Lung (tissue), 16 donors: ENCODE data around the gene CIBAR2. TPM values are rescaled to one million over a fixed set of nuclear protein-coding genes. Genes with fewer than 3 reads are reported as not detected.

Experiments used
- ATAC-seq: fragments of 200-7000 bp; cut with Tn5 transposase; one replicate; pipeline ENCODE4 v1.9.1; 2020; ENCODE audit warnings: moderate number of reproducible peaks; ENCODE audit not compliant: insufficient read depth, low FRiP score
- DNase-seq, 3 donors: peaks; one replicate each; pipeline ENCODE4 v3.0.0-alpha.2; 2013 to 2017
- H3K27ac ChIP-seq, 2 donors: one replicate each; pipeline ENCODE4 v1.5.1; 2013; ENCODE audit warnings: mild to moderate bottlenecking in 2 of 2, moderate library complexity in 2 of 2, control low read depth in 1 of 2, inconsistent platforms in 1 of 2, low read depth in 1 of 2, low read length in 1 of 2
- H3K27me3 ChIP-seq, 3 donors: one replicate each; pipeline ENCODE4 v1.5.1; 2013; ENCODE audit warnings: low read length in 2 of 3; ENCODE audit not compliant: control insufficient read depth in 3 of 3, insufficient read depth in 3 of 3
- H3K36me3 ChIP-seq, 4 donors: one replicate each; pipeline ENCODE4 v1.5.1; 2013; ENCODE audit warnings: low read length in 4 of 4, mild to moderate bottlenecking in 1 of 4, moderate library complexity in 1 of 4; ENCODE audit not compliant: control insufficient read depth in 4 of 4, insufficient read depth in 4 of 4
- H3K4me1 ChIP-seq, 5 donors: one replicate each; pipeline ENCODE4 v1.5.1; 2013; ENCODE audit warnings: low read length in 5 of 5, mild to moderate bottlenecking in 2 of 5, moderate library complexity in 1 of 5; ENCODE audit not compliant: control insufficient read depth in 5 of 5, insufficient read depth in 5 of 5
- H3K4me3 ChIP-seq: one replicate; pipeline ENCODE4 v1.5.1; 2013; ENCODE audit warnings: mild to moderate bottlenecking, control low read depth, moderate library complexity
- H3K9ac ChIP-seq, 2 donors: one replicate each; pipeline ENCODE4 v1.5.1; 2013; ENCODE audit warnings: low read length in 2 of 2, control low read depth in 1 of 2; ENCODE audit not compliant: insufficient read depth in 1 of 2
- H3K9me3 ChIP-seq, 4 donors: one replicate each; pipeline ENCODE4 v1.5.1; 2013; ENCODE audit warnings: low read length in 3 of 4, mild to moderate bottlenecking in 1 of 4, moderate library complexity in 1 of 4; ENCODE audit not compliant: control insufficient read depth in 4 of 4, insufficient read depth in 3 of 4
- WGBS, 2 donors: extraction: QIAGEN DNeasy Blood & Tissue Kit; methylation state at CpG; one replicate each; pipeline ENCODE4 v1.1.7; 2013; 5-methylcytosine and 5-hydroxymethylcytosine counted together
- long read RNA-seq, 5 donors: transcript quantifications; one replicate each; lab custom pipeline, GENCODE V29; 2026
- polyA plus RNA-seq, 2 donors: library from polyadenylated mRNA; stranded (reverse); fragments of 200-250 nt; gene quantifications; one replicate each; pipeline ENCODE4 v1.2.1, GENCODE V29; 2013
- total RNA-seq, 2 donors: library from RNA; depleted of rRNA in 1 of 2; stranded (reverse); fragments of >200 nt in 1 of 2; gene quantifications; one replicate each; pipeline ENCODE4 v1.2.1, GENCODE V29; 2014 to 2021
- TF ChIP-seq, protein P1 (sequence below): IDR thresholded peaks from 2 replicates; pipeline ENCODE4 v1.5.1; 2012; ENCODE audit warnings: mild to moderate bottlenecking; ENCODE audit errors: control extremely low read depth, extremely low read depth
- donor health status: control.
- donor health status: control.
- donor health status: Bipolar disorder and iron deficiency.
- donor health status: healthy.
- donor health status: DM: yes; HTN: yes; CAD: no.

The CIBAR2 gene
- total RNA-seq (10 to 100 TPM; 22.6 to 49.0 TPM), polyA plus RNA-seq (10 to 100 TPM; 11.8 to 15.2 TPM)
- long read RNA-seq, donor 1, result 0 reads
- long read RNA-seq, donor 2, result 0 reads
- long read RNA-seq, donor 3, result 0 reads
- long read RNA-seq, donor 4, result 0 reads
- long read RNA-seq, donor 5, result 0 reads

GRCh38 chr16:85112364-85112763 lies at the start of gene CIBAR2:
CIBAR2 (minus strand) TSS chr16:85112472; CDS start chr16:85112352, 120 bp downstream.
- Histone ChIP-seq H3K27ac (no peak within 1 kb of the TSS), H3K4me3 (no peak within 1 kb of the TSS), H3K4me1 (peaks cover 0 to 4% (median 0%) of the 10 kb centered on the region in 5 donors), H3K36me3 (no peaks in the 10 kb centered on the region), H3K27me3 (no peaks in the 10 kb centered on the region), H3K9ac (no peak within 1 kb of the TSS), H3K9me3 (no peaks in the 10 kb centered on the region)
- TF ChIP-seq, protein P1, sequence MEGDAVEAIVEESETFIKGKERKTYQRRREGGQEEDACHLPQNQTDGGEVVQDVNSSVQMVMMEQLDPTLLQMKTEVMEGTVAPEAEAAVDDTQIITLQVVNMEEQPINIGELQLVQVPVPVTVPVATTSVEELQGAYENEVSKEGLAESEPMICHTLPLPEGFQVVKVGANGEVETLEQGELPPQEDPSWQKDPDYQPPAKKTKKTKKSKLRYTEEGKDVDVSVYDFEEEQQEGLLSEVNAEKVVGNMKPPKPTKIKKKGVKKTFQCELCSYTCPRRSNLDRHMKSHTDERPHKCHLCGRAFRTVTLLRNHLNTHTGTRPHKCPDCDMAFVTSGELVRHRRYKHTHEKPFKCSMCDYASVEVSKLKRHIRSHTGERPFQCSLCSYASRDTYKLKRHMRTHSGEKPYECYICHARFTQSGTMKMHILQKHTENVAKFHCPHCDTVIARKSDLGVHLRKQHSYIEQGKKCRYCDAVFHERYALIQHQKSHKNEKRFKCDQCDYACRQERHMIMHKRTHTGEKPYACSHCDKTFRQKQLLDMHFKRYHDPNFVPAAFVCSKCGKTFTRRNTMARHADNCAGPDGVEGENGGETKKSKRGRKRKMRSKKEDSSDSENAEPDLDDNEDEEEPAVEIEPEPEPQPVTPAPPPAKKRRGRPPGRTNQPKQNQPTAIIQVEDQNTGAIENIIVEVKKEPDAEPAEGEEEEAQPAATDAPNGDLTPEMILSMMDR, result no peak
- WGBS, 2 donors, result 78 to 93% methylated on average over 15 of the region's 15 CpGs
- ATAC-seq (no peak), DNase-seq (no peak)

- Histone ChIP-seq H3K4me1 (peaks cover 0 to 50% (median 10%) of the 10 kb centered on the region in 5 donors), H3K9me3 (no peaks in the 10 kb centered on the region), H3K36me3 (no peaks in the 10 kb centered on the region), H3K4me3 (no peak overlapping the region), H3K27me3 (no peaks in the 10 kb centered on the region), H3K9ac (no peak overlapping the region), H3K27ac (no peak overlapping the region)
- 61 to 65% methylated on average over 13 of the region's 13 CpGs for WGBS, 2 donors
- ATAC-seq (no peak), DNase-seq (no peak)
- TF ChIP-seq, protein P1, result no peak
These were observed 47.1 kb upstream of the CIBAR2 start for GRCh38 chr16:85159179-85159980.

DNA sequence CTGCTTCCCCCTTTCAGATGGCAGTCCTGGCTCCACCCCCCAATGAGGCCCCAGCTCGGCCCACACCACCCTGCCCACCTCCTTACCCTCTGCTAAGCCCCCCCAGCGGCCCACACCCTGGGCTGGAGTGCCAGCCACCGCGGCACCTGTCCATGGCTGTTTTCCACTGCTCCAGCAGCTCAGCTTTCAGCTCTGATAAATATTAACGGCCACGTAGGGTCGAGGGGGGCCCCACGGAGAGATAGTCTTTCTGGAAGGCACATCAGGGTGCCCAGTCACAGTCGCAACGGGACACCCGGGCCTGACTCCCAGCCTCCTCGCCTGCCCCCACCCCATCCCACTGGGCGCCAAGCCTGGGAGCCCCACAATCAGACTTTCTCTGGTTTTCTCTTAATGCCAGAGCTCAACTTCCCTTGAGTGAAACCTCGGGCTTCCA lies 46.5 kb upstream of the CIBAR2 start:
- peaks cover 0 to 50% (median 9%) of the 10 kb centered on the region in 5 donors for H3K4me1 ChIP-seq
- H3K36me3 ChIP-seq, result no peaks in the 10 kb centered on the region
- H3K27ac ChIP-seq, result no peak overlapping the region
- no peak overlapping the region for H3K4me3 ChIP-seq
- H3K9me3 ChIP-seq, result no peaks in the 10 kb centered on the region
- TF ChIP-seq, protein P1, result no peak
- ATAC-seq, result no peak
- 45 to 56% methylated on average over 14 of the region's 14 CpGs for WGBS, 2 donors
- H3K9ac ChIP-seq, result no peak overlapping the region
- DNase-seq, result no peak
- no peaks in the 10 kb centered on the region for H3K27me3 ChIP-seq
